HG02970 (cell line): Measurements from ENCODE around the gene DNMBP.
"Not testable (repeated sequence)": the region's sequence is repeated elsewhere in the genome, so short reads cannot be mapped to it uniquely, and the experiment has no call there.

Experiments
- ATAC-seq: cut with Tn5 transposase; IDR thresholded peaks from one replicate; pipeline ENCODE4 v1.9.1; 2021; ENCODE audit warnings: mild to moderate bottlenecking, moderate library complexity, moderate number of reproducible peaks; ENCODE audit not compliant: unreplicated experiment, low FRiP score

The DNMBP gene

DNA sequence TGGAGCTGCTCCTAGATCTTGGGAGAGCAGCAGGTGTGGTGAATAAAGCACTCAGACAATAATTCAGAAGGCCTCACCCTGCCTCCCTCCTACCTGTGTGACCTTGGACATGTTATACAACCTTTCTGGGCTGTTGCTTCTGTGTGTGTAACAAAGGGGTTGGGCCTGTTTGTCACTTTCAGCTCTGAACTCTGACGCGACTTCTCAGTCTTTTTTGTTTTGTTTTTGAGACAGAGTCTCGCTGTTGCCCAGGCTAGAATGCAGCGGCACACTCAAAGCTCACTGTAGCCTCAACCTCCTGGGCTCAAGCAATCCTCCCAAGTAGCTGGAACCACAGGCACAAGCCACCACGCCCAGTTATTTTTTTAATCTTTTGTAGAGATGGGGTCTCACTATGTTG is 89.3 kb downstream of the DNMBP start:
- no peak for ATAC-seq

DNA sequence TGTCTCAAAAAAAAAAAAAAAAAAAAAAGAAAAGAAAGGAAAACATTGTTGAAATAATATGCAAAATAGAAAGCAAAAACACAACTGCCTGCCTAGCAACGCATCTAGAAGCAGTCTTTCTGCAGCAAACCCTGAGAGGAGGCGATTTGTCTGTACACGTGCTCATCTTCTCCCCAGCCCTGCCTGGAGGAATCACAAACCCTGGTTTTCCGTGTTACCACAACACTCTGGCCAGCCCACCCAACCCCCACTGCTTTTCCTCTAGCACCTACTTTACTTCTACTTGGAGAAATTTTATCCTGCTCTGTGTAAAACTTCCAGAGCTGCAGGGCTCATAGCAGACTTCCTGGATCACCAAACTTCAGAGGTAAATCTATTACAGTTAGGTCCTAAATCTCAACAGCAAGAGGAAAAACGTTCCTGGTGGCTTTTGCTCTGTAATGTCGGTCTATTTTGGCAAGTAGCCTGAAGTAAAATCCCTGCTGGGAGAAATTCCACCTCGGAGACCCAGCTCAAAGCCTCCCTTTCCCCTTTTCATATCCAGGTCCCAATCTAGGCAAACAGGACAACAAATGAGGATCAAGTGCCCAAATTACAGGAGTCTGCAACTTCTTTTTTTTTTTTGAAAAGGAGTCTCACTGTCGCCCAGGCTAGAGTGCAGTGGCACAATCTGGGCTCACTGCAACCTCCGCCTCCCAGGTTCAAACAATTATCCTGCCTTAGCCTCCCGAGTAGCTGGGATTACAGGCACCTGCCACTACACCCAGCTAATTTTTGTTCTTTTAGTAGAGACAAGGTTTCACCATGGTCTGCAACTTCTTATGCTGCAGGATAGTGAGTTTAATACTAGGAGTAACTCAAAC is 91.6 kb downstream of the DNMBP start:
- ATAC-seq: no peak

DNA sequence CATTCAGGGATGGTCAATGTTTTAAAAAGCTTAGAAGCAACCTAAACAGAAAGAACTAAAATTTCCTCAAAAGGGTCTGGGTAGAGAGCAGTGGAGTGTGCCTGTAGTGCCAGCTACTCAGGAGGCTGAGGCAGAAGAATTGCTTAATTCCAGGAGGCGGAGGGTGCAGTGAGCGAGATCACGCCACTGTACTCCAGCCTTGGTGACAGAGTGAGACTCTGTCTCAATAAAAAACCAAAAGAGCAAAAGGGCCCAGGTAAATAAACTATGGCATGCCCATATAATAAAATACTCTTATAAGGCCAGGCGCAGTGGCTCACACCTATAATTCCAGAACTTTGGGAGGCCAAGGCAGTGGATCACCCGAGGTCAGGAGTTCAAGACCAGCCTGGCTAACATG is 93.0 kb downstream of the DNMBP start:
- ATAC-seq: no peak

DNA sequence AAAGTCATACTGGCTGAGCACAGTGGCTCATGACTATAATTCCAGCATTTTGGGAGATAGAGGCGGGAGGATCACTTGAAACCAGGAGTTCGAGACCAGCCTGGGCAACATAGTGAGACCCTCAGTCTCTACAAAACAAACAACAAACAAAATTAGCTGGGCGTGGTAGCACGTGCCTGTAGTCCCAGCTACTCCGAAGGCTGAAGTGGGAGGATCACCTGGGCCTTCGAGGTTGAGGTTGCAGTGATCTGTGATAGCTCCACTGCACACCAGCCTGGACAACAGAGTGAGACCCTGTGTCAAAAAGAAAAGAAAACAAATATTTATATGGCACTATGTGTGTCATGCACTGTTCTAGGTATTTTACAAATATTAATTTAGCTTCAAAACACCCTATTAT is 94.3 kb downstream of the DNMBP start:
- no peak for ATAC-seq

DNA sequence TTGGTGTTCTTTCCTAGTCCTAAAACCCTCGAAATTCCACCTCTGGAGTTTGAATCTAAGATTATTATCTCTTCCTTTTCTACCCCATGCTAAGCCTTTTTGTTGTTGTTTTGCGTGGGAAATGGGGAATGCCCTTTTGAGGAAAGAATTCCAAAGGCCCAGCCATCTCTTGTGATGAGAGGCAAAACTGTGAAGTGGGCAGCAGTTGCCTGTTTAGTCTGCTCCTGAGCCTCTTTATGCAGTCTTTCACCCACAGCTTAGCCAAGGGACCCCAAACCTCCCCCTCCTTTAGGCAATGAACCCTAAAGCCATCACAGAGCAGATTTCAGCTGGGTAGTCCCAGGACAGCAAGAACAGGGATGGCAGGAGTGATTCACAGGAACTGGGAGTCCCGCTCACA is 95.5 kb downstream of the DNMBP start:
- ATAC-seq: no peak

DNA sequence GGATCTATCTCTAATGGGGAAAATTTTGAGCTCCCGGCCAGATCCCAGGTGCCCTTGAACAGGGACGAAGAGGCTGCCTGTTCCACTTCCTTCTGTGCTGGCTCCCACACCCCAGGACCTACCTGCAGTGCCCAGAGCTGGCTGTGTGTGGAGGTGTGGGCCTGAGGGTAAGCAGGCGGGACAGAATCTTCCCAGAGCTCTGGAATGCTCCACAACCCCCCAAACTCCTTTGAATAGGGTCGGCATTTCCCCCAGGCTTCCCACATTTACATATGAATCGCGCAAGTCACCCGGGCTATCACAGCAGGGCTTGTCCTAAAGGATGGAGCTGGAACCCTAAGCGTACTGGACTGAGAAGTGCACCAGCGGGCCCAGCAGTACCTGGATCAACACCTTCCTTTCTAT is 95.9 kb downstream of the DNMBP start:
- no peak for ATAC-seq

DNA sequence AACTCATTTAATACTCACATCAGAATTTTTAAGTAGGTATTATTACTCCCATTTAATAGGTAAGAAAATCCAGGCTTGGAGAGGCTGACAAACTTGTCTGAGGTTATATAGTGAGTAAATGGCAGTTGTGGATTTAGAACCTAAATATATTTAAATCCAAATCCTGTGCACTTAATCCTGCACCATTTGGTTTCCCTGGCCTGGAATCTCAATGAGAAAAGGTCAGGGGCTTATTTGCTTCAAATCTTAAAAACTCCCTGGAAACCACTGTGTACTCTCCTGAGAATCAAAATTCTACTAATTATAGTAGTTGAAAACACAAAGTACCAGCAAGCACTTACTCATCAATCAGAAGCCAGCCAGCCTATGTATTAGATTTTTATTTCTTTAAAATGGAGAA is 97.7 kb downstream of the DNMBP start:
- ATAC-seq: no peak

DNA sequence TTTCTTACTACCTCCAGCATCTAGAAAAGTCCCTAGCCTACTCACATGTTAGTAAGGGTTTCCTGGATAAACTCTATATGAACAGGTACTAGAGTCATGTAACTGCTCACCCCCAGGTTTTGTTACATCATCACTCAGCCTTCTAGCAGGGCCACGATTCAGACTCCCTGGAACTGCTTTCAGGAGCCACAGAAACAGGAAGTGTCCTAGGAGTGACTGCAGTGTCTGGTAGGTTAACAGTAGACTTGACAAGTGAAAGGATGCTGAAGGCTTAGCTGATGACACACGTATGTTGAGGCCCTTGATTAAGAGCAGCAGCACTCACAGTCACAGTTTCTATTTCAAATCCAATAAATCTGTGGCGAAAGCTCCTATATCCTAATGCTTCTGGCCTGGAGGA is 101.2 kb downstream of the DNMBP start:
- ATAC-seq: no peak

DNA sequence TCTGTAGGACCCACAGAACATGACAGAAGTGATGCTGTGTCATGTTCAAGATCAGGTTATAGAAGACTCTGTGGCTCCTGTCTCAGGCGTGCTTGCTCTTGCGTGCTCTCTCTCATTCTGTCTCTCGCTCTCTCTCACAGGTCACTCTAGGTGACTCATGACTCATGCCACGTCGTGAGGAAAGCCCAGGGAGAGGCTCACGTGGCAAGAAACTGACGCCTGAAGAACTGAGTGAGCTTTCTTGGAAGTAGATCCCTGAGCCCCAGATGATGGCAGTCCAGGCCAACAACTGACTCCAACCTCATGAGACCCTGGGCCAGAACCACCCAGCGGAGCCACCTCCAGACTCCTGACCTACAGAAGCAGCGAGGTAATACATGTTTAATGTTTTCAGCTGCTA is 103.3 kb downstream of the DNMBP start:
- no peak for ATAC-seq

DNA sequence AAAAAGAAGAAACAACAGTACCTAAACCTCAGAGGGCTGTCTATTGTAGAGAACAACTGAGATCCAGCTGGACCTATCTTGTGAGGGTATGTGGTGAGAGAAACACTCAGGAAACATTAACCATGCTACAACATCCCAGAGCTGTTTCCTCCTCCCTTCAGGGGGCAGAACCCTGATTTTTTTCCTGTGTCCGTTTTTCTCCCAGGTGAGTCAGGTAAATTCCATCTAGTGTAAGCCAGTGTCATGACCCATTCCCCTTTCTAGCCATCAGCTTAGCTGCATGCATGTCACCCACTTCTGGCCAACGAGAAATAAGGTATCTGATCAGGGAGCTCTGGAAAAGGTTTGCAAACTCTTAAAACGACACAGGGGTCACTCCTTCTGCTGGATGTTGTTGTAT is 103.8 kb downstream of the DNMBP start:
- ATAC-seq: no peak

DNA sequence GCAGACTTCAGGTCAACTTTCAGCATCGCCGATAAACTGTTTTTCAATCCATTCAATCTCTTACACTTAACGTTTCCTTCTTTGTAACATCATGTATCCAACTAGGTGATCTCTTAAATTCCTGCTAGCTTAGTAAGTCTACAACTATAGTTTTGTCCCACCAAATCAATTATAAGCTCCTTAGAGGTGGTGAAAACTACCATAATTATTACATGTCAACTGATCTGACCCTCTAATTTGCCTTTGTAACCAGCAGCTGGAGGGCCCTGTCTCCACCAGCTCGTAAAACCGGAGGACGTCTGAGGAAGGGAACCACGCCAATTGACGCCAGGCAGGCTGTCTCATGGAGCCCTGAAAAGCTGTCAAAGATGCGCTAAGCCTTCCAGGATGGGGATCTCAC is 113.9 kb downstream of the DNMBP start:
- no peak for ATAC-seq

DNA sequence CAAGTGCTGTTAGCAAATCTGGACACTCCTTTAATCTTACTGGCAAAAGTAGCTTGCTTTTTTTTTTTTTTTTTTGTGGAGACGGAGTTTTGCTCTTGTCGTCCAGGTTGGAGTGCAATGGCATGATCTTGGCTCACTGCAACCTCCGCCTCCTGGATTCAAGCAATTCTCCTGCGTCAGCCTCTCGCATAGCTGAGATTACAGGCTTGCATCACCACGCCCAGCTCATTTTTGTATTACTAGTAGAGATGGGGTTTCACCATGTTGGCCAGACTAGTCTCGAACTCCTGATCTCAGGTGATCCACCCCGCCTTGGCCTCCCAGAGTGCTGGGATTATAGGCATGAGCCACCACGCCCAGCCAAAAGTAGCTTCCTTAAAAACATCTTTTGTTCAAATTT is 114.7 kb downstream of the DNMBP start:
- not testable (repeated sequence) for ATAC-seq

DNA sequence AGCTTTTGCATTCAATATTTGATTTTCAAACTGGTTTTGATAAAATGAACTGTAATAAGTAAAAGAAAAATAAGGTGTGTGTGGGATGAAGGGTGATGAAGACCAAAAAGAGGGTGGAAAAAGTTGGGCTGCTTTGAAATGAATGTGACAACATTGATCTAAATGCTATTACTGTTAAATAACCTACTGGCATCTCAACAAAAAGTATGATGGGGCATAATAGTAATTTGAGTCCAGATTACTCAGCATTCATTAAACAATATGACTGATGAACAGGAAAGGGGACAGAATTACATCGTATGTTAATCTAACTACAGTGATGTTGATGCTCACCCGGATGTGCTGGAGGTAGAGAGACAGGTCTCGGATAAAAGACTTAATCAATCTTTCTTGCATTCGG is 115.1 kb downstream of the DNMBP start:
- ATAC-seq: no peak

DNA sequence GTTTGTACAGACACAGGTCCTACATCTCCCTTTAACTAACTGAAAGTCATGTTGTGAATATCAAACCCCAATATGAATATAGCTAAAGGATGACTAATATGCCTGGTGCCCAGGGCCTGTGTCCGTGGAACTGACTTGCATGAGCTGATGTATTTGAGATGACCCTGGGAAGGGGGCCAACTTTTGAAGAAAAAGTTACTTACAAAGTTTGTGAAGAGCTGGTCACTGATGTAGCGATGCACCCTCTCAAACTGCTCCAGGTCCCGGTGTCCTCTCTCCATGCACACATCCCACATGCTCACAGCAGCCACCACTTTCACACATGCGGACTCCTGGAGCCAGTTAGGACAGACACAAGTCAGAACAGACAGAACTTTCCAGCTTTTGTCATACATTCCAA is 121.1 kb downstream of the DNMBP start:
- no peak for ATAC-seq

DNA sequence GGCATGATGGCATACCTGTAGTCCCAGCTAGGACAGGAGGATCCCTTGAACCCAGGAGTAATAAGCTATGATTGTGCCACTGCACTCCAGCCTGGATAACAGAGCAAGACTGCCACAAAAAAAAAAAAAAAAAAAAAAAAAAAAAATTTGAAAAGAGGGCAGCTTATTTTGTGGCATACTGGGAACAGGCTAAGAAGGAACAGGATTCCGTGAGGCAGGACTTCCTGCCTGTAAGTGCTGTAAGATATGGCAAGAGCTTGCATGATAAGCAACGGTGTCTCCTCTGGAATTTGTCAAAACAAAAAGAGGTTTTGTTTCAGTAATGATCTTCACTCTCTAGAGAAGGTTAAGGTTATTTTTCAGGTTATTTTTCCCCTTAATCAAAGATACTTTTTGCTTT is 126.2 kb downstream of the DNMBP start:
- no peak for ATAC-seq

DNA sequence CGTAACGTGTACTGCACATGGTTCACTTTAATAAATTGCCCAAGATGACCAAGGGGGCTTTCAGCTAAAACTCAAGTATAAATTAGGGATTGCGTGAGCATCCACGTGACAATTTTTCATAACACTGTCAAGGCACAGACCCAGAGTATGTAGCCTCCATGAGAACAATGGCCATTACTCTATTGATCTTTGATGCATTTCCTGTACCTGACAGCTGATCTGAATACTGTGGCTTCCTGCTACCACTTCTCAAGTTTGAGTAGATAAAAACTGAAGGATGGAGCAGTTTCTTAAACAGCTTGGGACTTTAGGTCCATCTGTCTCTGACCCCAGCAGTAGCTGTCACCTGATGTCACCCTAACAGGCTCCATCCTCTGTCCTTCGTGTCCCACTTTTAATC is 128.4 kb downstream of the DNMBP start:
- ATAC-seq: no peak

DNA sequence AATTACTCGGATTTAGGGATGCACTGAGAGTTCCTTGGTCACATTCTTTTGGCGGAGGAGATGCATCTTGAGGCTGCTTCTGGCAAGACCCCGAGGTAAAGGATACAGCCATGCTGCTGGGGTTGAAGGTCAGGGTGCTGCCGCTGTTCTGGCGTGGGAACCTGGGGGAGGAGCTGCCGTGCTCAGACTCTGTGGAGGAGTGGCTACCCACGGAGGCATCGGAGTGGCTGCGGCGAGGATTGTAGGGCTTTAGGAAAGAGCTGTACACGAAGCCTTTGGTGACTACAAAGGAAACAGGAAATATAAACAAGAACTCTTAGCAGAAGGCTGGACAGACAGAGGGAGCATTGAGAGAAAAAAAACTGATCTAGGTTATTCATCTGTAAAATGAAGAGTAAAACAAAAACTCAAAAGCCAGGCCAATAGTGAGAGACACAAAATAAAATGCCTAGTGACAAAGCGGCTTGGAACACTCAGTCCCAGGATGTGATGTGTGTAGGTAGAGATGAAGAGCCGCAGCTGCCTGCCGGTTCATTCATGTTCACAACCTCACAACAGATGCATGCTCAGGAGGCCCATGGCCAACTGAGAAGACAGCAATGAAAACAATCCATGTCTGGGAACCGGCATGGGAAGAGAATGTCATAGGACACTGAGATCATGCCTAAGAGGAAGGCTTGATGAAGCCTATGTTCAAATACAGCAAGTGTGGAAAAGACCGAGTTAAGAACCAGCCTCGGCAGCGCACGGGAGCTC is 129.5 kb downstream of the DNMBP start:
- ATAC-seq: no peak

DNA sequence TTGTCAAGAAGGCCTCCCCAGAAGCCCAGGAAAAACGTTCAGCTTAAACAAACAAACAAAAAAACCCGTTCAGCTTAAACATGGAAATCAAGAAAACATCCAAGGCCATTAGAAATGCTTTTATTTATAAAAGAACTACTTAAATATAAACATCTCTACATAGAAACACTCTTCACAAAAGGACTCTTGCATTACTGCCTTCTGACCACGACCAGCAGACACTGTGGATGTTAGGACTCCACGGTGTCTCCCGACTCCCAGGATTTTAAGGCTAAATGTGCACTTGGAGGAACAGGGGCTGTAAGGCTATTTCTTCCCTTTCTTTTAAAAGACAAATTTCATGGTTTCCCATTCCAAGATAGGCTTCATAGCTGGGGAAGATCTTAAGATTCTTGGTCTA is 134.3 kb downstream of the DNMBP start:
- no peak for ATAC-seq

DNA sequence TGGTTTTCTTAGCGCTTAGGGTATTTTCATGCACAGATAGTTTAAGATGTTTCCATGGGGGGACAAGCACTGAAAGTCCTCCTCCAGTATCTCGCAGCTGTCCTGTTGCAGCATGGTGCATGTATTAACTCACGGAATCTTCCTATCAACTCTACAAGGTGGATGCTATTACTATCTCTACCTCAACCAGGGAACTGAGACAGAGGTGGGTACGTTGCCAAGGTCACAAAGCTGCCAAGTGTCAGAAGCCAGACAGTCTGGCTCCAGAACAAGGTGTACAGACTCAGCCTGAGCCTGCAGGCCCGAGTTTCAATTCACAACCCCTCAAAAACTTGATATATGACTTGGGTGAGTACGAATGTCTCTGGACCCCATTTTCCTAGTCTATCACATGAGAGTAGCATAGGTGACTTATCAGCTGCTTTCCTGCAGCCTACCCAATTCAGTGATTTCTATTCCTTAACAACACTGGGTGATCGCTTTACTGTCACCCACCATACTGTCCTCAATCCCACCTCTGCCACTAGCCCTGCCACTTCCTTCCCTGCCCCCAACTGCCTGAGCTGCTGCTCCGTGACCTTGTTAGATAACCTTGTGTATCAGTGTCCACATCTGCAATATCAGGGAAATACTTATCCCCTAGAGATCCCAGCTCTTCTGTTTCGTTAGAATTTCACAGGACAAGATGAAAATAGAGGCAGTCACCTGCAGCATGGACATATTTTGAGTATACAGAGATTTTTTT is 135.2 kb downstream of the DNMBP start:
- ATAC-seq: no peak

DNA sequence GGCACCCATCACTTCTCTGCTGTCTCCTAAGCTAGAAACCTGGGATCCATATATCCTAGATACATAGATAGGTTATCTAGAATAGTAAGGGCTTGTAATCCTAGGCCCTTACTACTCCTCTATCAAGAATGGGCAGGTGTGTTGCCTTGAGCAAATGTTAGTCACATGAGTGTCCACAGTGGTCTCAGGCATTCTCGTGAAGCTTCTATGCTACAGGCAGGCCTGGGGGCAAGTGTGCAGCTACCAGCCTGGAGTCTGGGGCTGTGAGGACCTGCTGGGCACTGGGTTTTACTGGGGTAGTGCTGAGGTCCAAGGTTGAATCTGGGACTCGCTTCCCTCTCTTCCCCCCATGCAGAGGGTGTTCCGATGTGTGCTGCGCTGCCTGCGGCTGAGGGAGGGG is 135.9 kb downstream of the DNMBP start:
- no peak for ATAC-seq
